H54 (cell line): Measurements from ENCODE around the gene SORCS2.

Source experiments
- DNase-seq: peaks from one replicate; pipeline ENCODE4 v3.0.0; 2011; ENCODE audit warnings: low spot score, mixed read lengths; ENCODE audit not compliant: insufficient read length
- FAIRE-seq: peaks from 3 replicates; lab custom pipeline; 2011; peaks lifted over from hg19 to GRCh38; lab: Jason Lieb, UNC
- POLR2A ChIP-seq: IDR thresholded peaks from 2 replicates; pipeline ENCODE4 v1.6.1; 2011; ENCODE audit warnings: low read depth, mild to moderate bottlenecking, low read length

The SORCS2 gene

GRCh38 chr4:7431696-7432530 is 239.6 kb downstream of the SORCS2 start:
- FAIRE-seq = no peak
- TF ChIP-seq POLR2A = no peak
- no peak for DNase-seq

GRCh38 chr4:7432531-7433375 is 240.4 kb downstream of the SORCS2 start:
- DNase-seq = no peak
- no peak for TF ChIP-seq POLR2A
- FAIRE-seq = no peak

GRCh38 chr4:7433376-7434140 is 241.2 kb downstream of the SORCS2 start:
- no peak for TF ChIP-seq POLR2A
- DNase-seq (no peak), FAIRE-seq (no peak)

- TF ChIP-seq POLR2A = no peak
- DNase-seq (no peak), FAIRE-seq (no peak)
Observed at GRCh38 chr4:7434141-7434765, 241.9 kb downstream of the SORCS2 start.

- FAIRE-seq (peak; percentile 57), DNase-seq (peak; percentile 90)
- no peak for TF ChIP-seq POLR2A
Observed at GRCh38 chr4:7434766-7435150, 242.4 kb downstream of the SORCS2 start, which contains the start of gene PSAPL1. PSAPL1 (minus strand) TSS chr4:7434930; CDS start chr4:7434879, 51 bp downstream.

- FAIRE-seq = no peak
- TF ChIP-seq POLR2A = no peak
- no peak for DNase-seq
Observed at GRCh38 chr4:7435471-7436061, 243.2 kb downstream of the SORCS2 start.

- FAIRE-seq (no peak), DNase-seq (no peak)
- no peak for TF ChIP-seq POLR2A
Observed at GRCh38 chr4:7436256-7436655, 243.9 kb downstream of the SORCS2 start.

GRCh38 chr4:7439699-7440098 is 247.4 kb downstream of the SORCS2 start:
- DNase-seq (no peak), FAIRE-seq (no peak)
- no peak for TF ChIP-seq POLR2A

- no peak for TF ChIP-seq POLR2A
- FAIRE-seq = no peak
- DNase-seq = no peak
Observed at GRCh38 chr4:7441201-7441600, 248.9 kb downstream of the SORCS2 start.

- no peak for TF ChIP-seq POLR2A
- FAIRE-seq = no peak
- no peak for DNase-seq
Observed at GRCh38 chr4:7442574-7443162, 250.3 kb downstream of the SORCS2 start.

- no peak for TF ChIP-seq POLR2A
- no peak for FAIRE-seq
- DNase-seq = no peak
Observed at GRCh38 chr4:7444314-7444713, 252.0 kb downstream of the SORCS2 start.

- TF ChIP-seq POLR2A = no peak
Observed at GRCh38 chr4:7444731-7445130, 252.4 kb downstream of the SORCS2 start.

More at GRCh38 chr4:7444731-7445130, 252.4 kb downstream of the SORCS2 start:
- DNase-seq (no peak), FAIRE-seq (no peak)
